GM11168 (cell line): Measurements from ENCODE around the gene GCDH.
"Not testable (repeated sequence)": the region's sequence is repeated elsewhere in the genome, so short reads cannot be mapped to it uniquely, and the experiment has no call there.

Experiments
- in situ Hi-C: fragments of 300-500 bp; cut with MboI; formaldehyde crosslinking; loops from one replicate; pipeline ENCODE4 v1.12.0; 2022; ENCODE audit warnings: low sequenced_read_pairs; ENCODE audit not compliant: unreplicated experiment

Gene GCDH

DNA sequence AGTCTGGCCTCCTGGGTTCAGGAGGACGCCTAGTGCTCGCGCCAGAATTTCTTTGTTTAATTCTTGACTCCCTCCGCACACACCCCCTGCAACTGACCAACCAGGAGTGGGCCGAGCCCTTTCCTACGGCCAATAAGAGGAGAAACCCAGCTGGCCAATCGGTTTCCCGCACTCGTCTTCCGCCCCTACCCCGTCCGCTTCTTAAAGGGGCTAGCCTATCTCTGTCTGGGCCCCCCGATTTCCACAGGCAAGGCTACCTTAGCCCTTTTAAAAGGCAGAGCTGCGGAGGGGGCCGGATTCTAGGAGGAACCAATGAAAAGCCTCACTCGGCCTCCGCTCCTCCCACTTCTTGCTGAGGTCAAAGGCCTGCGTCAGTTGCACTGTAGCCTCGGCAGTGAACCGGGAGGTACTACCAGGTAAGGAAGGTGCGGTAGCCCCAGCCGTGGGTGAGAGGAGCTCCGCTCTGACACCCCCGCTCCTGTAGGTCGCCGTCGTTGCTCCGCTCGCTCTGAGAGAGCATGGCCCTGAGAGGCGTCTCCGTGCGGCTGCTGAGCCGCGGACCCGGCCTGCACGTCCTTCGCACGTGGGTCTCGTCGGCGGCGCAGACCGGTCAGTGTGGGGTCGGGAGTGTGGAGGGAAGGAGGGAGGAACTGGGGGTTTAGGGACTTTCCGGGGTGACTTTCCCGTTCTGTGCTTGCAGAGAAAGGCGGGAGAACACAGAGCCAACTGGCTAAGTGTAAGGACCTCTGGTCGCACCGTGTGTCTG, at the start of gene GCDH:
Gene GCDH, plus strand, starts transcription at position 374 of the 766 bp plus-strand sequence. Its CDS starts 145 bp downstream, at position 519.
- in situ Hi-C loops = no loop called here

DNA sequence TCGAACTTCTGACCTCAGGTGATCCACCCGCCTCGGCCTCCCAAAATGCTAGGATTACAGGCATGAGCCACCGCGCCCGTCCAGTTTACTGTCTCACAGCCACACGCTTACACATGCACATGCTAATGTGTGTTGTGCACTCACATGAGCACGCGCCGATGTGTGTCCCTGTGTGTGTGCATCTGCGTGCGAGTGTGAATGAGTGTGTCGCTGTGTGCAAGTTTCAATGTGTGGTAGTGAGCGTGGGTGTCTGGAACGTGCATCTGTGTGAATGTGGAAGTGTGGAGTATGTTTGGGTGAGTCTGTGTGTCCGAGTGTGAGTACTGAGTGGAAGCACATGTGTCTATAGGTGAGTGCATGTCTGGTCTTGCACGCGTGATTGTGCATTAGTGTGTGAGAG, 48.4 kb upstream of the GCDH start:
- in situ Hi-C loops = no loop called here

DNA sequence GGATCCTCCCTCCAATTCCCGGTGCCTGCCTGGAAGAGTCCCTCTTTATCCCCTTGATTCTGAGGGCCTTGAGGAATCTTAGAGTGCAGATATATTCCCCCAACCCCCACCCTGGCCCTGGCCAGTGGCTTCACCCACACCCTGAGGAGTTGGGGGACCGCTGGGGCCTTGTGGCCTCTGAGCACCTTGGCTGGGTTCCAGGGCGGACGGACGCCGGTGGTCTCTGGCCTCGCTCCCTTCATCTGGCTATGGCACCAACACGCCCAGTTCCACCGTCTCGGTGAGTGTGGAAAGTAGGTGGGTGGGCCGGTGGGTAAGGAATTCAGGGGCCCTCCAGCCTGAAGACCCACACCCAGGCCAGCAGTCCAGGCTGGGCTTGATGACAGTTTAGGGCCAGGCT, 47.6 kb upstream of the GCDH start:
- in situ Hi-C loops = no loop called here

DNA sequence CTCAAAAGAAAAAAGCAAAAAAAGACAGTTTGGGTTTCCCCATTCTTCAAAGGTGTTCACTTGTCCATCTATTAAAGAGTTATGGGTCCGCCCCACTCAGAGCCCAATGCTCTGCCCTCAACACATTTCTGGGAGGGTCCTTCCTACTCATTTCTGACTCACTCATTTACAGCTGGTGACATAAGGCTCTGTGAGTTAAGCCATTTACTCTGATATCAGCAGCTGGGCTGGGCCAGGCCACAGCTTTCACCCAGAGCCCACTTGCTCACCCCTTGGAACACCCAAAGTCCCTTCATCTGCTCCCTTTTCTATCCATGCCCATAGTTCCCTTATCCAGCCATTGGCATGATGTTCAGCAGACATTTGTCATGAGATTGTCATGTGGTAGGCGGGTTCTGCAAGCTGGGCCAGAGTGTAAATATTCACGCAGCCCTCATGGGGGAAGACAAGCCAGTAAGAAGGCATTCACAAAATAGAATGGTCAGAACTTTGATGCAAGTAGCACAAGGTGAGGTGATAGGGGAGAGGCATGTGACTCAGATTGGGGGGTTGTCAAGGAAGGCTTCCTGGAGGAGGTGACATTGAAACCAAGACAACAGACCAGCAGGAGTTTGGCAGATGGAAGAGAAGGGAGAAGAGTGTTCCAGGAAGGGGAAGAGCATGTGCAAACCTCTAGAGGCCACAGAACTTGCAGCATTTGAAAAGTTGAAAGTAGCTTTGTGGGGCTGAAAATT, 46.8 kb upstream of the GCDH start:
- in situ Hi-C loops = no loop called here

DNA sequence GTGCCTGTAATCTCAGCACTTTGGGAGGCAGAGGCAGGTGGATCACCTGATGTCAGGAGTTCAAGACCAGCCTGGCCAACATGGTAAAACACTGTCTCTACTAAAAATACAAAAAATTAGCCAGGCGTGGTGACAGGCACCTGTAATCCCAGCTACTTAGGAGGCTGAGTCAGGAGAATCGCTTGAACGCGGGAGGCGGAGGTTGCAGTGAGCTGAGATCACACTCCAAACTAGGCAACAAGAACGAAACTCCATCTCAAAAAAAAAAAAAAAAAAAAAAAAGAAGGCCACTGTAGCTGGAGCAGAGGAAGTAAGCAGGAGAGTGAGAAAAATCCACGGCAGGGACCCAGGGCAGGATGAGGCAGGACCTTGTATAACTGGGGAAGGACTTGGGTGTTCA, 44.3 kb upstream of the GCDH start:
- in situ Hi-C loops = not testable (repeated sequence)

DNA sequence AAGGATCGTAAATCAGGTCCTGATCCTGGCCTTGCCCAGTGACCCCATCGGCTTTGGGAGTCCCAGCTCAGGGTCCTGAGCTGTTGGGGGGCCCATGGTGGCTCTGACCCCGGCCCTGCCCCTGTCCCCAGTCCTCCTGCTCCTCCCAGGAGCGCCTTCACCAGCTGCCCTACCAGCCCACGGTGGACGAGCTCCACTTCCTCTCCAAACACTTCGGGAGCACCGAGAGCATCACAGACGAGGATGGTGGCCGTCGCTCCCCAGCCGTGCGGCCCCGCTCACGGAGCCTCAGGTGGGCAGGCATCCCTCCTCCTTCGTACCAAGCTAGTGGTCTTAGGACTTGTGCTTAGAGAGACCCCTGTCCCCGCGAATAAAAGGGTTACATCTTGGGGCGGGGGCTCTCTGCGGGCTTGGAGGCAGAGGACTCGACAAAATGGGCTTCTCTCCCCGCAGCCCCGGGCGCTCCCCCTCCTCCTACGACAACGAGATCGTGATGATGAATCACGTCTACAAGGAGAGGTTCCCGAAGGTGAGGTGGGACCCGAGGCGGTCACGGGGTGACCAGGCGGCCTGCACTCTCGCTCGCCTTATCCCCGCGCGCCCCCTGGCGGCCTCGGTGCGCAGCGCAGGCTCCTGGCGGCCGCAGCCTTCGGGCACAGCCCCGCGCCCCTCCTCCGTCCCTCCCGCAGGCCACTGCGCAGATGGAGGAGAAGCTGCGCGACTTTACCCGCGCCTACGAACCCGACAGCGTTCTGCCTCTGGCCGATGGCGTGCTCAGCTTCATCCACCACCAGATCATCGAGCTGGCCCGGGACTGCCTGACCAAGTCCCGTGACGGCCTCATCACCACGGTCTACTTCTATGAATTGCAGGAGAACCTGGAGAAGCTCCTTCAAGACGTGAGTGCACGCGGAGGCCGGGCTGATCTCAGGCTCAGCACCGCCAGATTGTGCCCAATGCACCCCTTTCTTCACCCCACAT, 43.5 kb upstream of the GCDH start:
- in situ Hi-C loops = no loop called here

DNA sequence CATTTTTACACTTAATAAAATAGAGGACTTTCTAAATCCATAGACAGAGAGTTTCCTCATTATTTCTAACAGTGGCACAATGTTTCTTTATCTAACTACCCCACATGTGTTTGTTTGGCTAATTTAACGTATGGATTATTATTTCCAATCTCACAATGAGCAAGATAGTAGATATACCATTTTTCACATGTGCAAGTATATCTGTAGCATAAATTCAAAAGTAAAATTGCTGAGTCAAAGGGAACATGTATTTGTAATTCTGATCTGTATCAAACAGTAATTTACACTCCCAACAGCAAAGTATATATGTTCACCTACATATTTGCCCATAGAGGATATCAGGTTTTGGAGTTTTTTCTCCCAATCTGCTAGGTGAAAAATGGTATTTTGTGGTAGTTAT, 34.3 kb upstream of the GCDH start:
- in situ Hi-C loops = no loop called here

DNA sequence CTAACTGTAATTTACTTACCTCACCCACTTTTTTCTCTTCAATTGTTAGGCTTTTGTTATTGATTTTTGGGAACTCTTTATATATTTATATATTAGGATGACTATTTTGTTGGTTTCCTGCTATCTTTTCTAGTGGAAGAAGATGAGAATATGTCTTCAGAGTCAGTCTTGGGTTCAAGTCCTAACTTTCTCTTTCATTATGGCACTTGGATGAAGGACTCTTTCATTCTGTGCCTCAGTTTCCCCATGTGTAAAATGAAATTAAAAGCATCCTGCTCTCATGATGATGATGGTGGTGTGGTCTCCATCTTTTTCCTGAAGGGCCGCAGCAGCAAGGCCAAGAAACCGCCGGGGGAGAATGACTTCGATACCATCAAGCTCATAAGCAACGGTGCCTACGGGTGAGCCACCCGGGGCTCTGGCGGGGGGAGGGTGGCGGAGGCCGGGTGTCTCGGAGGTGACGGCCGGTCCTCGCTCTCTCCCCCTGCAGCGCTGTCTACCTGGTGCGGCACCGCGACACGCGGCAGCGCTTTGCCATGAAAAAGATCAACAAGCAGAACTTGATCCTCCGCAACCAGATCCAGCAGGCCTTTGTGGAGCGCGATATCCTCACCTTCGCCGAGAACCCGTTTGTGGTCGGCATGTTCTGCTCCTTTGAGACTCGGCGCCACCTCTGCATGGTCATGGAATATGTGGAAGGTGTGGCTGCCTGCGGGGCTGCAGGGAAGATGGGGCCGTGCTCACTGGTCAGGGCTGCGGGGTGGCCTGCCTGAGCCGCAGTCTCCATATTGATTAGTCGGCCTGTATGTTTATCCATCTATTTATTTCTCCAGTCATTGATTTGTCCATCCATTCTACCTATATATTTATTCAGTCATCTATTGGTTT, 32.7 kb upstream of the GCDH start:
- in situ Hi-C loops = no loop called here

DNA sequence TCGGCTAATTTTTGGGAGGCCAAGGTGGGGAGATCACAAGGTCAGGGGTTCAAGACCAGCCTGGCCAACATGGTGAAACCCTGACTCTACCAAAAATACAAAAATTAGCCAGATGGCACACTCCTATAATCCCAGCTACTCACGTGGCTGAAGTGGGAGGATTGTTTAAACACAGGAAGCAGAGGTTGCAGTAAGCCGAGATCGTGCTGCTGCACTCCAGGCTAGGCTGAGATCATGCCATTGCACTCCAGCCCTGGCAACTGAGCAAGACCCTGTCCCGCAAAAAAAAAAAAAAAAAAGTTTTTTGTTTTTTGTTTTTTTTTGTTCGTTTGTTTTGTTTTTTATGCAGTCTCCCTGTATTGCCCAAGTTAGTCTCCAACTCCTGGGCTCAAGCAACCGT, 31.4 kb upstream of the GCDH start:
- in situ Hi-C loops = no loop called here

DNA sequence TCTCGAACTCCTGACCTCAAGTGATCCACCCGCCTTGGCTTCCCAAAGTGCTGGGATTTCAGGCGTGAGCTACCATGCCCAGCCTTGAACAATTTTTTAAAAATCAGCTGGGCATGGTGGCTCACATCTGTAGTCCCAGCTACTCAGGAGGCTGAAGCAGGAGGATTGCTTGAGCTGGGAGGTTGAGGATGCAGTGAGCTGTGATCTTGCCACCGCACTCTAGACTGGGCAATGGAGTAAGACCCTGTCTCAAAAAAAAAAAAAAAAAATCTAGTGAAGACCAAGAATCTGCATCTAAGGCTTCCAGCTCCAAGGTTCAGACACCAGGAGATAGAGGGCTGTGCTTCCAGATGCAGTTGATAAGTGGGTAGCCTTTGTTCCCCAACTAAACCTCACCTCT, 26.8 kb upstream of the GCDH start:
- in situ Hi-C loops = no loop called here

DNA sequence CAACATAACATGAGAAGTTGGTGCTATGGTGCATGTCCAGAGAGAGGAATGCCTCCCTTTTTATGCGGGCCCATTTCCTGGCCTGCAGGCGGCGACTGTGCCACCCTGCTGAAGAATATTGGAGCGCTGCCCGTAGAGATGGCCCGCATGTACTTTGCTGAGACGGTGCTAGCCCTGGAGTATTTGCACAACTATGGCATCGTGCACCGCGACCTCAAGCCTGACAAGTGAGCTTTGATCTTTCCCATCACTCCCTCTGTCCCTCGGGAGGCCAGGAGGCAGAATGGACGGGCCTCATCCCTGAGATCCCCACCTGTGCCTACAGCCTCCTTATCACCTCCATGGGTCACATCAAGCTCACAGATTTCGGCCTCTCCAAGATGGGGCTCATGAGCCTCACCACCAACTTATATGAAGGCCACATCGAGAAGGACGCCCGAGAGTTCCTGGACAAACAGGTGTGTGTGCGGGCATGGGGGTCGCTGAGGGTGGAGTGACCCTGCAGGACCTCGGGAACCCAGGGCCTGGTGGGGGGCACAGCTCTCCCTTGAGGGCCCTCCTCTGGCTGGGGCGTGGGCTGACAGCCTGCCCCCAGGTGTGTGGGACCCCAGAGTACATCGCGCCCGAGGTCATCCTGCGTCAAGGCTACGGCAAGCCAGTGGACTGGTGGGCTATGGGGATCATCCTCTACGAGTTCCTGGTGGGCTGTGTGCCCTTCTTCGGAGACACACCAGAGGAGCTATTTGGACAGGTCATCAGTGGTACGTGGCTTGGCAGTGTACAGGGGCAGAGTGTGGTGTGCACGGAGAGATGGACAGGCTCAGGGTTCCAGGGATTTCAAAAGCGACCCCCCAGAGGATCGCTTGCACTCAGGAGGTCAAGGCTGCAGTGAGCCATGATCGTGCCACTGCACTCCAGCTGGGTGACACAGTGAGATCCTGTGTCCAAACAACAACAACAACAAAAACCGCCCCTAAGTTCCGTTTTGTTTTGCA, 25.9 kb upstream of the GCDH start:
- in situ Hi-C loops = no loop called here

DNA sequence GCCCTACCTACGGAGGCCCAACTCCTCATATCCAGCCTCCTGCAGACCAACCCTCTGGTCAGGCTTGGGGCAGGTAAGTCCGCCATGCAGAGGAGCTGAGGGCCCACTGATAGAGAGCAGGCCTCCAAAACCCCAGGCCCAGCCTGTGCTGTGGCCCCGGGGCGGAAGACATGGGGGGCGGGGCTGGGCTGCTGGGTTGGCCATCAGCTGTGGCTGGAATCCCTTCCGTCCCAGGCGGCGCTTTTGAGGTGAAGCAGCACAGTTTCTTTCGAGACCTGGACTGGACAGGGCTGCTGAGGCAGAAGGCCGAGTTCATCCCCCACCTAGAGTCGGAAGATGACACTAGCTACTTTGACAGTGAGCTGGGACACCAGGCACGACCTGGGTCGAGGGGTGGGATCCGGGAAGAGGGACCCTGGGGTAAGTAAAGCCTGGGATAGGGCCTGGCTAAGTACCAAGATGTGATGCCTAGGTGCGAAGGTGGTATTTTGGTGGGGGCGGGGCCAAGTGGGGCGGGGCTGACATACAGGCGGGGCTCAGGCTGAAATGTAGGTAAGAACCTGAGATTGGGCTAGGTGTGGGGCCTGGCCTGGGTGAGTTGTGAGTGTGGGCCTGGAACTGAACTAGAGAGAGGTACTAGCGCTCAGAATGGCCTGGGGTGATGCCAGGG, 25.1 kb upstream of the GCDH start:
- in situ Hi-C loops = no loop called here

DNA sequence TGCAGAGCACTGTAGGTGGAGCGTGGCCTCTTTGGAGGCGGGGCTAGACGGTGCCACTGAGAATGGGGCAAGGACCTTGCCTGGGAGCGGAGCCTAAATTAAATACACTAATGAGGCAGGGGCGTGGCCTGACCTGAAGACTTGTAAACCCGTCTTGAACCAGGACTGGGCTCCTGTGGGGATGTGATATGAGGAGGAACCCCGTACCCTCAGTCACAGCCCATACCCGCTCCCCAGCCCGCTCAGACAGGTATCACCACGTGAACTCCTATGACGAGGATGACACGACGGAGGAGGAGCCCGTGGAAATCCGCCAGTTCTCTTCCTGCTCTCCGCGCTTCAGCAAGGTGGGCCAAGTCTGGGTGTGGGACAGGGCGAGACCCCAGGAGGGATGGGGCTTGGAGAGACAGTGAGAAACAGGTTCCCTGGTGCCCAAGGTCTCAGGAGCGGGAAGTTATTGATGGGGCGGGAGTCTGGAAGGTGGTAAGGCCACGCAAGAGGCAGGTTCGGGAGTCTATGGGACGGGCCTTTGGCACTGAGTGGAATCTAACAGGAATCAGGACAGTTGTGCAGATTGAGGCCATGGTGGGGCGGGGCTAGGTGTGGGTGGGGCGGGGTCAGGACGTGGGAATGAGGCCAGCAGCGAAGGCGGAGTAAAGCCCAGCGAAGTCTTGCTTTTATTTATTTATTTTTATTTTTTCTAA, 24.4 kb upstream of the GCDH start:
- in situ Hi-C loops = no loop called here

DNA sequence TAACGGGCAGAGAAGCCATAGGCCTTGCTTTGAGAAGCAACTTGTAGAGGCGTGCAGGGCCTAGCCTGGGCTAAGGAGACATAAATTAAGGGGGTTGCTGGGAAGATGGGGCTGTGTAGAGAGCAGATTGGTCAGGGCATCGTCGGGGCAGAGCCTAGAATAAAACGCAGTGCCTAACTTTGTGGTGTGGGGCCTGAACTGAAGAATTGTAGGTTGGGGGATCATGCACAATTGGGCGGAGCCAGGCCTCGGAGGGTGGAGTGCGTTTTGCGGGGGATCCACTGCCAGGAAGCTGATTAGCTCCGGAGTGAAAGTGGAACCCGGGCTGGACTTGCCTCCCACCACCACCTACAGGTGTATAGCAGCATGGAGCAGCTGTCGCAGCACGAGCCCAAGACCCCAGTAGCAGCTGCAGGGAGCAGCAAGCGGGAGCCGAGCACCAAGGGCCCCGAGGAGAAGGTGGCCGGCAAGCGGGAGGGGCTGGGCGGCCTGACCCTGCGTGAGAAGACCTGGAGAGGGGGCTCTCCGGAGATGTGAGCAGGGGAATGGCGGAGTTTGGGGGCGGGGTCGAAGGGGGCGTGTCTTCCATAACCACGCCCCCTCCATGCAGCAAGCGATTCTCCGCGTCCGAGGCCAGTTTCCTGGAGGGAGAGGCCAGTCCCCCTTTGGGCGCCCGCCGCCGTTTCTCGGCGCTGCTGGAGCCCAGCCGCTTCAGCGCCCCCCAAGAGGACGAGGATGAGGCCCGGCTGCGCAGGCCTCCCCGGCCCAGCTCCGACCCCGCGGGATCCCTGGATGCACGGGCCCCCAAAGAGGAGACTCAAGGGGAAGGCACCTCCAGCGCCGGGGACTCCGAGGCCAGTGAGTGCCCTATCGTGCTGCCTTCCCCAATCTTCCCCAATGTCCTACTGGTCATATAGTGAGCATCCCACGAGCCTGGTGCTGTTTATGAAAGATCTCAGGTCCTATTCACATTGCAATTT, 23.6 kb upstream of the GCDH start:
- in situ Hi-C loops = no loop called here

DNA sequence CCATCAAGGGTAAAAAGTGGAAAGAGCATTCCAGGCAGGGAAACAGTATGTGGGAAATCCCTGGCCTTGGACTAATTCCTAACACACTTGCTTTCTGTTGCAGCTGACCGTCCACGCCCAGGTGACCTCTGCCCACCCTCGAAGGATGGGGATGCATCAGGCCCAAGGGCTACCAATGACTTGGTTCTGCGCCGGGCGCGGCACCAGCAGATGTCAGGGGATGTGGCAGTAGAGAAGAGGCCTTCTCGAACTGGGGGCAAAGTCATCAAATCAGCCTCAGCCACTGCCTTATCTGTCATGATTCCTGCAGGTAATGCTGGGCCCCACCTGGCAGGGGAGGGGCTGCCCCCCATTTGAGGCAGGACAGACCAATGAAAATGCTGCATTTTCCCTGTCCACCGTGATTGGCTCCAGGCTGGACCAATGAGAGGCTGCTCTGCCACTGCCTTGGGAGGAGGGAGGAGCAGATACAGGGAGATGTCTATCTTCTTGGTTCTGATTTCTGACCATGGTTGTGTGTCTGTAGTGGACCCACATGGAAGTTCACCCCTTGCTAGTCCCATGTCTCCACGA, 22.3 kb upstream of the GCDH start:
- in situ Hi-C loops = no loop called here

DNA sequence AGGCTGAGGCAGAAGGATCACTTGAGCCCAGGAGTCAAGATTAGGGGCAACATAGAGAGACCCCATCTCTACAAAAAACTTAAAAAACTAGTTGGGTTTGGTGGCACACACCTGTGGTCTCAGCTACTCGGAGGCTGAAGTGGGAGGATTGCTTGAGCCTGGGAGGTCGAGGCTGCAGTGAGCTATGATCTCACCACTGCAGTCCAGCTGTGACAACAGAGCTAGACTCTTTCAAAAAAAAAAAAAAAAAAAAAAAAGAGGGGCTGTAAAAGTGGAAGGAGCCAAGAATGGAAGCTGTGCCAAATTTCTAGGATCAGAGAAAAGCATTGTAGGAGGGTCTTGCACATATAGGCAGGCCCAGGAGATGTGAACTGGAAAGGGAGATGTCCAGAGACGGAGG, 19.3 kb upstream of the GCDH start:
- in situ Hi-C loops = no loop called here
